Activated CD4-positive, alpha-beta T cell treated with anti-CD3 and anti-CD28 coated beads for 24 hours (primary cell): Measurements from ENCODE around the gene PCSK6.
A peak's percentile ranks its signal among the peaks of the same experiment; 100 is the strongest.

ENCODE experiments used
- DNase-seq, 2 donors: peaks; one replicate each; pipeline ENCODE4 v3.0.0-alpha.2; 2020; ENCODE audit warnings: low read depth in 2 of 2

Gene PCSK6

GRCh38 chr15:101326462-101327146, 162.9 kb downstream of the PCSK6 start:
- no peak for DNase-seq

GRCh38 chr15:101326026-101326315, 163.5 kb downstream of the PCSK6 start:
- DNase-seq: no peak

DNA sequence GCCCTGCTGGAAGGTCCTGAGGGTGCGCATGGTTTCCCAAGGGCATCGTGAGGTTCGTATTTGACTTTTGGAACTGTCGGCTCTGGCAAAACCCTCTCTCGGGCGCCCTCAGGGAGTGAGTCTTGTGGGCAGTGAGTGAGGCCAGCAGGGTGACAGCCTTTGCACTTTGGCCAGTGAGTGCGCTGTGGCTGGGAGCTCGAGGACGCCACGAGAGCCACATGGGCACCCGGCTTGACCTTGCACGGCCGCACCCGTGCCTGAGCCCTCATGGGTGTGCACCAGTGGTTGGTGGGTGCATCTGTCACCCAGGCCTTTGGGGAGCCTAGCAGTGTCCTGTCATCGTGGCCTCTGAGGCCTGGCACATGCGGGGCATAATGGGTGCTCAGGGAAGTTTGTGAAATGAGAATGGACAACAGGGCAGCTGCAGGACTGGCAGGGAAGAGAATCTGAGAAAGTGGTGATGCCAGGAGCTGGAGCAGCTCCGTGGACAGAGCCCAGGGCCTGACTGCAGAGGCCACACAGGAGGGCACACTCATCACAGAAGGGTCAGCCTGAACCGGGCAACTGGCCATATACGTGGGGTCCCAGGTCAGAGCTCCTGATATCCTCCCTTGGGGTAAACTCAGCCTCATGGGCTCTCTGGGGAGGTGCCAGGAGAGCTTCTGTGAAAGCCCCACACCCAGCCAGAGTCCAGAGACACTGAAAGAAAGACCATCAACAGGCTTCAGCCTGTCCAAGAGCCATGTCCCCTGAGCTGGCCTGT, 164.1 kb downstream of the PCSK6 start:
- no peak for DNase-seq

GRCh38 chr15:101324524-101325177, 164.9 kb downstream of the PCSK6 start:
- no peak for DNase-seq

GRCh38 chr15:101323793-101324523, 165.5 kb downstream of the PCSK6 start:
- no peak for DNase-seq

- no peak for DNase-seq
These were observed 166.5 kb downstream of the PCSK6 start for GRCh38 chr15:101322854-101323477.

GRCh38 chr15:101322016-101322695, 167.4 kb downstream of the PCSK6 start:
- no peak for DNase-seq

DNA sequence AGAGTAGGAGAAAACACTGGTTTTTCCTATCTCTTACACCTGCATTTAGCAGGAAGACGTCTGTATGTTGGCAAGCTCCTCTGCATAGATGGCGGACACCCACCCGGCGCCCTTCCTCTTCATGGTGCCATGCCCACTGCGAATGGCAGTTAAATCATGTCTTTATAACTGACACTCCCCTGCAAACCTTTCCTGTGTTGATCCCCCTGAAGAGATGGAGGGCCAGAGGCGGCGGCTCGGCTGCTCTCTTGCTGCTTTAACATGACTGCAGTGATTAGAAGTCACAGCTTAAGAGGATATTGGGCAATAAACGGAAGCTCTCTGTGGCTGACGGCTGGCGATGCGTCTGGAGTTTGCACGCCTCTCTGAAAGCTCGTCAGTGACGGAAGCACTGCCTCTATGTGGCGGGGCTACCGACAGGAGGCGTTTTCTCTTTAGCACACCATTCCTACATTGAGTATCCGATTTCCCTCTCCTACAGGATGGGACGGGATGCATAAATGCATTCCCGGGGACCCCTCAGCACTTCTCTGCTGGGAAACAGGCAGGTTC, 168.9 kb downstream of the PCSK6 start:
- DNase-seq: peak; percentile 31 to 35

GRCh38 chr15:101318839-101319238, 170.7 kb downstream of the PCSK6 start:
- DNase-seq: no peak

DNA sequence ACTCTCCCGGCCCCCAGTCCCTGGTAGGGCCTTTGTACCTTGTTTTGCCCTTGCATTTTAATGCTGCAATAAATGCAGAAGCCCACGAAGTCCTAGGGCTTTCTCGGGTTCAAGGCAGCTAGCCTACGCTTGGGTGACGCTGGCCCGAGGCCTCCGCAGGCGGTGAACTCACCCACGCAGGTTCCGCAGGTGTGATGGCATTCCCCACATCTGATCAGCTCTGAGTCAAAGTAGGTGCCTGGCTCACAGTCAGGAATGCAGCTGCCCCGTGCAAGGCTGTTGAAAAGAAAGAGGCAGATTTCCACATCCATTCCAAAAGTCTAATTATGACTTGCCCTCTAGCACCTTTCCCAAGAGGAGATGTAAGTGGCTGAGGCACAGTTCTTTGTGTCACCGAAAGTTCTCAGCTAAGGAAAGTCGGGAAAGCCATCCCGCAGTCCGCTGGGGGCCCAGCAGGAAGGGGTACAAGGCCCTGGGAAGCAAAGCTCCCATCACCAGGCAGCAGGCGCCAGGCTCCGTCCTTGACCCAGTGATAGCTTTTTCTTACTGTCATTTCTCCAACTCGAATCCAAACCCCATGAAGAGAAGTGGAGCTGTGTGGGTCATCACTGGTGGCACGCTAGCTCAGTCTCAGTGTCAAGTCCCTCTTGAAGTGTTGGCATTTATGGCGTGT, 171.2 kb downstream of the PCSK6 start:
- no peak for DNase-seq

DNA sequence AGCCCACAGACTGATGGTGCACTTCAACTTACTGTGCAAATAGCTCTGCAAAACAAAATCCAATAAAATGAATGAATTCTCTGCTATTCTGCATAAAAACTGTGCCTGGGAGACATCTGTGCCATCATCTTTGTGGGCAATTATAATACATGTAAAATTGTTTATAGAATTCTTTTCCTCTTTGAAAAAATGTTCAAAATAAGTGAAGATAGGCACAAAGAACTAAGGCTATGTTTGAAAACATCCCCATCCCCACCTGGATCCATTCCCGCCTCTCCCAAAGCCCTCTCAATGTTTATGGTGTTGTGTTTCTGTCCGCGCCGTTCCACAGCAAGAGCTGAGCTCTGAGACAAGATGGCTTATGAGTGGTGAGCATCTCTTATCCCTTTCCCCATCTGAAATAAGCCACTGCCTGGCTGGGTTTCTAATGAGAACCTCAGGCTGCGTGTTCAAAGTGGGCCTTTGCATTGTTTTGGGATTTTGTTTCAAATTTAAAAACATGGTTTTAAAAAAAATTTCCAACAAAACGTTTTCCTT, 172.1 kb downstream of the PCSK6 start:
- no peak for DNase-seq

- no peak for DNase-seq
These were observed 173.0 kb downstream of the PCSK6 start for GRCh38 chr15:101316529-101316928.

- DNase-seq: no peak
These were observed 173.8 kb downstream of the PCSK6 start for GRCh38 chr15:101315736-101316135.

- no peak for DNase-seq
These were observed 175.0 kb downstream of the PCSK6 start for GRCh38 chr15:101314336-101315125.

- no peak for DNase-seq
These were observed 176.3 kb downstream of the PCSK6 start for GRCh38 chr15:101313041-101313761.

DNA sequence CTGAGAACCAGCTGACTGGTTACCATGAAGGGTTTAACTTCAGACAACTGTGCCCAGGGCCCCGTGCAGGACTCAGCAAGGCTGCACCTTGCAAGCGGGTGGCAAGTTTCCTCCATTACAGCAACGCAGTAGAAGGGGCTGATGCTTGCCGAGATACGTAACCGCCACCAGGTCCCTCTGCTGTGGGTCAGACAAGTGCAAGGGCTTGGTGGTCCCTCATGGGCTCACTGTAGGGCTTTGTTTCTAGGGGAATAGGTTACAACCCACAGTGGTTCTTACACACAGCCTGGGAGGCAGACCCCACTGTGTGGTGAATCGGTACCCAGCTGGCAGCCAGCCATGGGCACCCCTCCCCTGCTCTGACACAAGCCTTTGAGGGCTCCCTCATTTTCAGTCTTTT, 179.0 kb downstream of the PCSK6 start:
- DNase-seq: no peak

- no peak for DNase-seq
These were observed 179.4 kb downstream of the PCSK6 start for GRCh38 chr15:101310161-101310480.

- no peak for DNase-seq
These were observed 179.9 kb downstream of the PCSK6 start for GRCh38 chr15:101309436-101310160.
